Panc1 (cell line): ENCODE results near the gene MYORG.

Experiments
- CTCF ChIP-seq: fragments of 450-650 bp; IDR thresholded peaks from 2 replicates; pipeline ENCODE4 v1.5.1; 2017; ENCODE audit warnings: mild to moderate bottlenecking
- POLR2AphosphoS5 ChIP-seq: IDR thresholded peaks from 2 replicates; pipeline ENCODE4 v1.6.1; 2012; ENCODE audit warnings: mild to moderate bottlenecking, low read depth, low read length, moderate library complexity
- SIN3A ChIP-seq: IDR thresholded peaks from 2 replicates; pipeline ENCODE4 v1.6.1; 2012; ENCODE audit warnings: low read depth, mild to moderate bottlenecking, low read length, moderate library complexity, borderline replicate concordance; ENCODE audit not compliant: insufficient read depth
- TCF7L2 ChIP-seq: IDR thresholded peaks from 2 replicates; pipeline ENCODE4 v1.6.1; 2011; ENCODE audit warnings: mild to moderate bottlenecking, low read depth, low read length, inconsistent platforms
- TF ChIP-seq, protein P1 (sequence below), 2 experiments: IDR thresholded peaks; 2 replicates each; pipeline ENCODE4 v1.6.1; 2011 to 2012; ENCODE audit warnings: low read depth in 2 of 2, control low read depth in 1 of 2, low read length in 1 of 2, mild to moderate bottlenecking in 1 of 2, moderate library complexity in 1 of 2; ENCODE audit not compliant: insufficient read depth in 1 of 2

DNA sequence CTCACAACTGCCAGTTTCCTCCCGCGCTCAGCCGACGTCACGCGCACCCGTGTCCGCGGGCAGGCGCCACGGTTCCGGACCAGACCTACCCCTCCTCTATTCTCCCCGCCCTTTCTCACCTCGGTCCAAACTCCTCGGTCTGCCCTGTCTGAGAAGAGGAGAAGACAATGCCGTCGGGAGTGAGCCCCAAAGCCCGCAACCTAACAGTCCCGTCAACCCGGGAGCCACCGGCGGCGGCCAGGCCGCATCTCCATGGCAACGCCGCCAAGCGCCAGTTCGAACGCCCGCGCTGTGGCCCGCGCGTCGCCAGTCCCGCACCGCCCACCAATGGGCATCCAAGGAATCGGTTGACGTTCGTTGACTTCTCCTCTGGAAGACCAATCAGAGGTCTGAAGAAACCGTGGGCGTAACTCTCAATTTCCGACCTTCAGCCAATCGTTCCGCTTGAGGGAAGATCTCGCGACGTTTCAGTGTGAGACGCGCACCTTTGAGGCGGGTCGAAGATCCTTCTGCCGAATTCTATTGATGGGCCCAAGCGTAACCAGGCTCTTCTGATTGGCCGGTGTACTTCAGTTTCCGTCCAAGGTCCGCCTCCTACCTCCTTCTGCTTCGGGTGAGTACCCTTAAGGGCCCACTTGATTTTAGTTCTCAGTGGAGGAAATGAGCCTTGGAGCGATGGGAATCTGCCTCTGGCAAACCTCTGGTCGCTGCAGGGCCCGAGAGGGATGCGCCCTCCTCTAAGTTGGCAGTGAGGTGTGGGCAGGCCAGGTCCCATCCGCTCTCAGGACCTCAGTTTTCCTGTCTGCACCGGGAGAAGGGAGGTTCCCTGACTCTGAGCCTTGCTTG is 47.5 kb downstream of the MYORG start, which contains the start of the genes KIF24 and NUDT2:
- TF ChIP-seq CTCF: no peak
- peak; percentile 89 for TF ChIP-seq POLR2AphosphoS5
- TF ChIP-seq TCF7L2: no peak; the same call in 1 of the 2 replicates
- peak; percentile 100 for TF ChIP-seq SIN3A
- TF ChIP-seq, protein P1, sequence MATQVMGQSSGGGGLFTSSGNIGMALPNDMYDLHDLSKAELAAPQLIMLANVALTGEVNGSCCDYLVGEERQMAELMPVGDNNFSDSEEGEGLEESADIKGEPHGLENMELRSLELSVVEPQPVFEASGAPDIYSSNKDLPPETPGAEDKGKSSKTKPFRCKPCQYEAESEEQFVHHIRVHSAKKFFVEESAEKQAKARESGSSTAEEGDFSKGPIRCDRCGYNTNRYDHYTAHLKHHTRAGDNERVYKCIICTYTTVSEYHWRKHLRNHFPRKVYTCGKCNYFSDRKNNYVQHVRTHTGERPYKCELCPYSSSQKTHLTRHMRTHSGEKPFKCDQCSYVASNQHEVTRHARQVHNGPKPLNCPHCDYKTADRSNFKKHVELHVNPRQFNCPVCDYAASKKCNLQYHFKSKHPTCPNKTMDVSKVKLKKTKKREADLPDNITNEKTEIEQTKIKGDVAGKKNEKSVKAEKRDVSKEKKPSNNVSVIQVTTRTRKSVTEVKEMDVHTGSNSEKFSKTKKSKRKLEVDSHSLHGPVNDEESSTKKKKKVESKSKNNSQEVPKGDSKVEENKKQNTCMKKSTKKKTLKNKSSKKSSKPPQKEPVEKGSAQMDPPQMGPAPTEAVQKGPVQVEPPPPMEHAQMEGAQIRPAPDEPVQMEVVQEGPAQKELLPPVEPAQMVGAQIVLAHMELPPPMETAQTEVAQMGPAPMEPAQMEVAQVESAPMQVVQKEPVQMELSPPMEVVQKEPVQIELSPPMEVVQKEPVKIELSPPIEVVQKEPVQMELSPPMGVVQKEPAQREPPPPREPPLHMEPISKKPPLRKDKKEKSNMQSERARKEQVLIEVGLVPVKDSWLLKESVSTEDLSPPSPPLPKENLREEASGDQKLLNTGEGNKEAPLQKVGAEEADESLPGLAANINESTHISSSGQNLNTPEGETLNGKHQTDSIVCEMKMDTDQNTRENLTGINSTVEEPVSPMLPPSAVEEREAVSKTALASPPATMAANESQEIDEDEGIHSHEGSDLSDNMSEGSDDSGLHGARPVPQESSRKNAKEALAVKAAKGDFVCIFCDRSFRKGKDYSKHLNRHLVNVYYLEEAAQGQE (IDR thresholded peaks at IDR 0.05; ENCODE audit: insufficient read depth in 1 of 2, low read depth in 2 of 2, low read length in 1 of 2): no peak
